ENCODE measurements around the gene SCAANT1. TPM values are rescaled to one million over a fixed set of nuclear protein-coding genes. Genes with fewer than 3 reads are reported as not detected.
A peak's percentile ranks its signal among the peaks of the same experiment; 100 is the strongest.

Gene SCAANT1
- total RNA-seq, 4 donors from 2014 or later = not detected

GRCh38 chr3:63872135-63872924, 39.9 kb downstream of the SCAANT1 start:
- H3K27me3 ChIP-seq = no peaks in the 10 kb centered on the region
- no peaks in the 10 kb centered on the region for H3K9me3 ChIP-seq
- H3K27ac ChIP-seq = no peak overlapping the region
- H3K4me1 ChIP-seq = peaks cover 0 to 2% (median 0%) of the 10 kb centered on the region in 4 donors
- no peak overlapping the region for H3K4me3 ChIP-seq
- DNase-seq = no peak
- TF ChIP-seq, protein P1, sequence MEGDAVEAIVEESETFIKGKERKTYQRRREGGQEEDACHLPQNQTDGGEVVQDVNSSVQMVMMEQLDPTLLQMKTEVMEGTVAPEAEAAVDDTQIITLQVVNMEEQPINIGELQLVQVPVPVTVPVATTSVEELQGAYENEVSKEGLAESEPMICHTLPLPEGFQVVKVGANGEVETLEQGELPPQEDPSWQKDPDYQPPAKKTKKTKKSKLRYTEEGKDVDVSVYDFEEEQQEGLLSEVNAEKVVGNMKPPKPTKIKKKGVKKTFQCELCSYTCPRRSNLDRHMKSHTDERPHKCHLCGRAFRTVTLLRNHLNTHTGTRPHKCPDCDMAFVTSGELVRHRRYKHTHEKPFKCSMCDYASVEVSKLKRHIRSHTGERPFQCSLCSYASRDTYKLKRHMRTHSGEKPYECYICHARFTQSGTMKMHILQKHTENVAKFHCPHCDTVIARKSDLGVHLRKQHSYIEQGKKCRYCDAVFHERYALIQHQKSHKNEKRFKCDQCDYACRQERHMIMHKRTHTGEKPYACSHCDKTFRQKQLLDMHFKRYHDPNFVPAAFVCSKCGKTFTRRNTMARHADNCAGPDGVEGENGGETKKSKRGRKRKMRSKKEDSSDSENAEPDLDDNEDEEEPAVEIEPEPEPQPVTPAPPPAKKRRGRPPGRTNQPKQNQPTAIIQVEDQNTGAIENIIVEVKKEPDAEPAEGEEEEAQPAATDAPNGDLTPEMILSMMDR (IDR thresholded peaks at IDR 0.05) = no peak
- TF ChIP-seq POLR2A (IDR thresholded peaks at IDR 0.05) = no peak
- no peaks in the 10 kb centered on the region for H3K36me3 ChIP-seq

DNA sequence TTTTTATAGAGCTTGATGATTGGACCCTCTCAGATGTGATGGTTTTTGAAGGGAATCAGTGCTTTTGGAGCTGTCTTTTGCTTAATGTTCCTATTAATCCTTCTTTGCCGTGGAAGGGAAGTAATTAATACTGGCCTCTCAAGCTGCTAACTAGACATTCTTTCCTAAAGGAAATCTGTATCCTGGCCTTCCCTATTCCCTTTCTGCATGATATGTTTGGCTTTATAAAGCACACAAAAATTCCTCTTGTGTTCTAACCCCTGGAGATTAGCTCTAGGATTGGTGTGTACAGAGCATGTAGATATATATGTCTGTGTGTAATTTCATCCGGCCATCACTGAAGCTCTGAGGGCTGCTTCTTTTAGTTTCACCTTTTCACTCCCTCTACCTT, 41.6 kb downstream of the SCAANT1 start:
- Histone ChIP-seq H3K4me1 (no peaks in the 10 kb centered on the region), H3K4me3 (no peak overlapping the region), H3K36me3 (no peaks in the 10 kb centered on the region), H3K9me3 (no peaks in the 10 kb centered on the region), H3K27me3 (no peaks in the 10 kb centered on the region), H3K27ac (no peak overlapping the region)
- DNase-seq = no peak
- no peak for TF ChIP-seq POLR2A (IDR thresholded peaks at IDR 0.05)
- TF ChIP-seq, protein P1 (IDR thresholded peaks at IDR 0.05) = no peak

GRCh38 chr3:63869940-63870614, 42.1 kb downstream of the SCAANT1 start:
- H3K9me3 ChIP-seq = no peaks in the 10 kb centered on the region
- no peak overlapping the region for H3K27ac ChIP-seq
- peaks cover 0 to 3% (median 0%) of the 10 kb centered on the region in 4 donors for H3K4me1 ChIP-seq
- no peaks in the 10 kb centered on the region for H3K27me3 ChIP-seq
- no peak for DNase-seq
- no peak overlapping the region for H3K4me3 ChIP-seq
- no peak for TF ChIP-seq POLR2A (IDR thresholded peaks at IDR 0.05)
- TF ChIP-seq, protein P1 (IDR thresholded peaks at IDR 0.05) = no peak
- no peaks in the 10 kb centered on the region for H3K36me3 ChIP-seq

- H3K4me1 ChIP-seq = peaks cover 0 to 8% (median 3%) of the 10 kb centered on the region in 4 donors
- no peaks in the 10 kb centered on the region for H3K9me3 ChIP-seq
- no peak for TF ChIP-seq POLR2A (IDR thresholded peaks at IDR 0.05)
- TF ChIP-seq, protein P1 (IDR thresholded peaks at IDR 0.05) = no peak
- no peak for DNase-seq
- no peaks in the 10 kb centered on the region for H3K36me3 ChIP-seq
- H3K27ac ChIP-seq = no peak overlapping the region
- no peaks in the 10 kb centered on the region for H3K27me3 ChIP-seq
- H3K4me3 ChIP-seq = no peak overlapping the region
These were observed 45.0 kb downstream of the SCAANT1 start for GRCh38 chr3:63867225-63867624.

DNA sequence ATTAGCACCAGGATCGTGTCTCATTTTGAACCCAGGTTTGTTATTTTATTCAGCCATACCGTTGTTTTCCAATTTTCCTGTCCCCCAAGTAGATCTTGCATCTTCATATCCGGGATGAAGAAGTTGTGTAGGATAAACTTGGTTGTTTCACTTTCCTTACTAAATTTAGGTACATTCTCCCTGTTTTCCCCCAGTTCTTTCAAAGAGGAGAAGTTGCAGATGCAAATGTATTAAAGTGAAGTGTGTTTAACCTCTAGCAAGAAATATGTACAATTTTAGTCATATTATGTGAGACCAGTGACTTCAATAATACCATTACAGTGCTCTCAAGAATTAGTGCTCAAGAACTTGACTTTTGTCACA, 47.2 kb downstream of the SCAANT1 start:
- Histone ChIP-seq H3K9me3 (no peaks in the 10 kb centered on the region), H3K36me3 (no peaks in the 10 kb centered on the region), H3K27me3 (no peaks in the 10 kb centered on the region), H3K4me1 (peaks cover 0 to 8% (median 4%) of the 10 kb centered on the region in 4 donors), H3K4me3 (peak overlapping the region; percentile 85 to 97 (median 96)), H3K27ac (peak overlapping the region; percentile 87 to 92 (median 90))
- TF ChIP-seq POLR2A (IDR thresholded peaks at IDR 0.05) = no peak
- TF ChIP-seq, protein P1 (IDR thresholded peaks at IDR 0.05) = no peak
- no peak for DNase-seq
